Parietal lobe (tissue), 1 donor: ENCODE measurements around the gene PTGDR2. TPM values are rescaled to one million over a fixed set of nuclear protein-coding genes. Genes with fewer than 3 reads are reported as not detected.

ENCODE experiments used
- total RNA-seq: library from RNA; depleted of rRNA; stranded (reverse); fragments of >200 nt; gene quantifications from one replicate; pipeline ENCODE4 v1.2.3, GENCODE V29; 2014

The PTGDR2 gene
- total RNA-seq, result 1.3 TPM

GRCh38 chr11:60855726-60856633, at the start of gene PTGDR2:
PTGDR2 (minus strand) TSS chr11:60855950; CDS start chr11:60853722, 2,228 bp downstream.

GRCh38 chr11:60866911-60867870, 11.4 kb upstream of the PTGDR2 start, which contains the start of gene ZP1:
ZP1 (plus strand) TSS chr11:60867542; CDS start chr11:60867562, 20 bp downstream.

GRCh38 chr11:60841797-60842667, 13.7 kb downstream of the PTGDR2 start, which contains the start of gene CCDC86:
CCDC86 (plus strand) TSS chr11:60842113; CDS start chr11:60842125, 12 bp downstream.

Other genes with a start within 250 kb of the PTGDR2 start
- gene MS4A8, start 156.3 kb downstream of the PTGDR2 start, total RNA-seq, result not detected
- not detected for gene MS4A18, start 131.2 kb downstream of the PTGDR2 start, total RNA-seq
- not detected for gene MS4A15, start 99.1 kb downstream of the PTGDR2 start, total RNA-seq
- not detected for gene MS4A10, start 70.6 kb downstream of the PTGDR2 start, total RNA-seq
- gene CCDC86, start 13.8 kb downstream of the PTGDR2 start, total RNA-seq, result 2.8 TPM
- gene ZP1, start 11.6 kb upstream of the PTGDR2 start, total RNA-seq, result not detected
- 49.5 TPM for gene PRPF19, start 50.6 kb upstream of the PTGDR2 start, total RNA-seq
- gene TMEM109, start 58.2 kb upstream of the PTGDR2 start, total RNA-seq, result 8.1 TPM
- gene TMEM132A, start 68.5 kb upstream of the PTGDR2 start, total RNA-seq, result 139 TPM
- 1.9 TPM for gene SLC15A3, start 96.2 kb upstream of the PTGDR2 start, total RNA-seq
- gene CD6, start 115.7 kb upstream of the PTGDR2 start, total RNA-seq, result not detected
- not detected for gene CD5, start 246.5 kb upstream of the PTGDR2 start, total RNA-seq